Subcutaneous adipose tissue (tissue), 4 donors: ENCODE measurements around the gene PRKAG2. TPM values are rescaled to one million over a fixed set of nuclear protein-coding genes. Genes with fewer than 3 reads are reported as not detected.

ENCODE experiments used
- CTCF ChIP-seq: fragments of 450-650 bp; IDR thresholded peaks from one replicate; pipeline ENCODE4 v1.5.1; 2016; ENCODE audit warnings: low read depth, mild to moderate bottlenecking, control low read depth, antibody characterized with exemption, moderate library complexity
- total RNA-seq, 4 donors: library from RNA; depleted of rRNA; stranded (reverse); fragments of >200 nt; gene quantifications; one replicate each; pipeline ENCODE4 v1.1.0, GENCODE V29; 2016

Gene PRKAG2
- total RNA-seq, 4 donors from 2014 or later, result 47.1 to 77.6 (median 67.6) TPM

- no peak for TF ChIP-seq CTCF
Measured at GRCh38 chr7:151687523-151688235, 189.2 kb downstream of the PRKAG2 start.

- TF ChIP-seq CTCF, result no peak
Measured at GRCh38 chr7:151686826-151687225, 190.1 kb downstream of the PRKAG2 start.

GRCh38 chr7:151686016-151686766 lies 190.7 kb downstream of the PRKAG2 start:
- no peak for TF ChIP-seq CTCF

- no peak for TF ChIP-seq CTCF
Measured at GRCh38 chr7:151684408-151685175, 192.3 kb downstream of the PRKAG2 start.

GRCh38 chr7:151683615-151684407 lies 193.1 kb downstream of the PRKAG2 start:
- no peak for TF ChIP-seq CTCF

GRCh38 chr7:151682831-151683614 lies 193.9 kb downstream of the PRKAG2 start:
- TF ChIP-seq CTCF, result no peak
